Measurements from ENCODE around the gene CAPG. TPM values are rescaled to one million over a fixed set of nuclear protein-coding genes. Genes with fewer than 3 reads are reported as not detected.
"Not testable (repeated sequence)": the region's sequence is repeated elsewhere in the genome, so short reads cannot be mapped to it uniquely, and the experiment has no call there.

CAPG gene
- total and polyA plus RNA-seq, 5 experiments from 2014 or later: 5.7 to 18.6 (median 15.7) TPM

- Mint-ChIP-seq H3K4me1 (peaks cover 13 to 62% (median 46%) of the 10 kb centered on the region in 4 donors), H3K4me3 (peak overlapping the region in 4 of 10 donors; percentile 84 to 90 (median 87))
- not testable (repeated sequence) for DNase-seq, H3K27ac Mint-ChIP-seq, ATAC-seq, H3K36me3 Mint-ChIP-seq, H3K27me3 Mint-ChIP-seq, H3K9me3 Mint-ChIP-seq
- POLR2A ChIA-PET: interaction anchor here (0.5 to 1.7 kb wide), 6 partner anchors 9 to 182 kb away, joined by 3 to 8 read pairs (median 6); partner anchors contain the start of genes MAT2A and TGOLN2
Measured at GRCh38 chr2:85414421-85414759, 4.2 kb upstream of the CAPG start.

GRCh38 chr2:85413592-85414420 lies 3.6 kb upstream of the CAPG start:
- Mint-ChIP-seq H3K9me3 (no peaks in the 10 kb centered on the region), H3K4me3 (peak overlapping the region; percentile 73 to 90 (median 86)), H3K4me1 (peaks cover 13 to 63% (median 47%) of the 10 kb centered on the region in 4 donors), H3K27ac (peak overlapping the region in 5 of 10 donors; percentile 27 to 84 (median 52)), H3K27me3 (peaks cover 0 to 3% (median 0%) of the 10 kb centered on the region in 5 donors), H3K36me3 (no peaks in the 10 kb centered on the region)
- POLR2A ChIA-PET: interaction anchor here (0.5 to 1.7 kb wide), 7 partner anchors 8 to 183 kb away, joined by 3 to 8 read pairs (median 5); partner anchors contain the start of genes ELMOD3, MAT2A, RETSAT and TGOLN2
- ATAC-seq: peak; percentile 16 to 53
- DNase-seq: peak in 5 of 10 donors; percentile 29 to 53 (median 43)

- Mint-ChIP-seq H3K27ac (peak overlapping the region in 3 of 10 donors; percentile 53 to 63 (median 57)), H3K4me3 (peak overlapping the region in 5 of 10 donors; percentile 39 to 76 (median 68)), H3K9me3 (no peaks in the 10 kb centered on the region), H3K27me3 (peaks cover 0 to 3% (median 0%) of the 10 kb centered on the region in 5 donors), H3K36me3 (no peaks in the 10 kb centered on the region), H3K4me1 (peaks cover 21 to 82% (median 57%) of the 10 kb centered on the region in 4 donors)
- DNase-seq (no peak), ATAC-seq (no peak)
- POLR2A ChIA-PET: interaction anchor here (0.8 kb wide), 1 partner anchor 84 kb away, joined by 5 read pairs; the partner anchor contains the start of gene TGOLN2
Measured at GRCh38 chr2:85411405-85411748, 1.2 kb upstream of the CAPG start.

GRCh38 chr2:85410584-85411404 lies 628 bp upstream of the CAPG start:
- Mint-ChIP-seq H3K27ac (peak overlapping the region in 6 of 10 donors; percentile 40 to 80 (median 60)), H3K36me3 (no peaks in the 10 kb centered on the region), H3K27me3 (peaks cover 0 to 3% (median 0%) of the 10 kb centered on the region in 5 donors), H3K9me3 (no peaks in the 10 kb centered on the region), H3K4me1 (peaks cover 23 to 86% (median 62%) of the 10 kb centered on the region in 4 donors), H3K4me3 (peak overlapping the region; percentile 48 to 82 (median 72))
- POLR2A ChIA-PET: interaction anchor here (0.8 kb wide), 1 partner anchor 83 kb away, joined by 5 read pairs; the partner anchor contains the start of gene TGOLN2
- ATAC-seq (no peak), DNase-seq (no peak)

- Mint-ChIP-seq H3K27ac (peak overlapping the region; percentile 37 to 92 (median 81)), H3K4me3 (peak overlapping the region; percentile 40 to 82 (median 65)), H3K4me1 (peaks cover 26 to 66% (median 47%) of the 10 kb centered on the region in 4 donors), H3K27me3 (no peaks in the 10 kb centered on the region), H3K36me3 (peaks cover 0 to 13% (median 9%) of the 10 kb centered on the region in 3 donors), H3K9me3 (peaks cover 0 to 22% (median 3%) of the 10 kb centered on the region in 9 donors)
- ATAC-seq (peak; percentile 63 to 64), DNase-seq (peak in 9 of 10 donors; percentile 18 to 71 (median 37))
- POLR2A ChIA-PET: interaction anchor here (1.0 to 1.4 kb wide), 2 partner anchors 9 to 133 kb away, joined by 3 to 4 read pairs; partner anchors contain the start of gene MAT2A
Measured at GRCh38 chr2:85405201-85406059, 4.7 kb downstream of the CAPG start.

GRCh38 chr2:85401844-85402243 lies 8.3 kb downstream of the CAPG start:
- H3K9me3 Mint-ChIP-seq: peaks cover 0 to 22% (median 3%) of the 10 kb centered on the region in 9 donors

GRCh38 chr2:85401464-85401805 lies 8.7 kb downstream of the CAPG start:
- Mint-ChIP-seq H3K9me3 (peaks cover 0 to 22% (median 3%) of the 10 kb centered on the region in 9 donors), H3K36me3 (peaks cover 0 to 13% (median 9%) of the 10 kb centered on the region in 3 donors), H3K4me1 (peaks cover 10 to 26% (median 14%) of the 10 kb centered on the region in 4 donors), H3K4me3 (no peak overlapping the region), H3K27me3 (no peaks in the 10 kb centered on the region), H3K27ac (no peak overlapping the region)
- no peak for ATAC-seq
- POLR2A ChIA-PET: interaction anchor here (0.6 to 0.7 kb wide), 3 partner anchors 15 to 426 kb away, joined by 3 to 5 read pairs (median 4); no protein-coding TSS in a partner anchor
- DNase-seq: no peak

More at GRCh38 chr2:85401844-85402243, 8.3 kb downstream of the CAPG start:
- DNase-seq (no peak), ATAC-seq (no peak)
- no peak overlapping the region for H3K4me3 Mint-ChIP-seq
- POLR2A ChIA-PET: interaction anchor here (0.7 kb wide), 1 partner anchor 426 kb away, joined by 3 read pairs; no protein-coding TSS in a partner anchor
- peaks cover 0 to 13% (median 9%) of the 10 kb centered on the region in 3 donors for H3K36me3 Mint-ChIP-seq
- H3K27me3 Mint-ChIP-seq: no peaks in the 10 kb centered on the region
- H3K27ac Mint-ChIP-seq: peak overlapping the region in 2 of 10 donors; percentile 34 to 43
- H3K4me1 Mint-ChIP-seq: peaks cover 10 to 30% (median 16%) of the 10 kb centered on the region in 4 donors

GRCh38 chr2:85400541-85401463 lies 9.4 kb downstream of the CAPG start:
- Mint-ChIP-seq H3K4me1 (peaks cover 9 to 20% (median 9%) of the 10 kb centered on the region in 4 donors), H3K4me3 (no peak overlapping the region), H3K27ac (peak overlapping the region in 1 of 10 donors; percentile 84), H3K9me3 (peaks cover 0 to 22% (median 3%) of the 10 kb centered on the region in 9 donors), H3K27me3 (no peaks in the 10 kb centered on the region), H3K36me3 (peaks cover 0 to 13% (median 9%) of the 10 kb centered on the region in 3 donors)
- no peak for DNase-seq
- no peak for ATAC-seq
- POLR2A ChIA-PET: interaction anchor here (0.6 to 0.7 kb wide), 4 partner anchors 16 to 427 kb away, joined by 3 to 5 read pairs (median 4); no protein-coding TSS in a partner anchor

GRCh38 chr2:85400023-85400422 lies 10.1 kb downstream of the CAPG start:
- peaks cover 0 to 13% (median 9%) of the 10 kb centered on the region in 3 donors for H3K36me3 Mint-ChIP-seq
- H3K27ac Mint-ChIP-seq: no peak overlapping the region
- H3K9me3 Mint-ChIP-seq: peaks cover 0 to 21% (median 3%) of the 10 kb centered on the region in 9 donors
- POLR2A ChIA-PET: interaction anchor here (0.6 to 0.7 kb wide), 2 partner anchors 79 to 567 kb away, joined by 3 to 4 read pairs; no protein-coding TSS in a partner anchor
- ATAC-seq (no peak), DNase-seq (no peak)
- peak overlapping the region in 1 of 10 donors; percentile 2 for H3K4me3 Mint-ChIP-seq
- H3K4me1 Mint-ChIP-seq: peaks cover 2 to 12% (median 2%) of the 10 kb centered on the region in 4 donors
- H3K27me3 Mint-ChIP-seq: no peaks in the 10 kb centered on the region

GRCh38 chr2:85399183-85399455 lies 11.0 kb downstream of the CAPG start:
- no peaks in the 10 kb centered on the region for H3K27me3 Mint-ChIP-seq
- H3K36me3 Mint-ChIP-seq: peaks cover 0 to 13% (median 8%) of the 10 kb centered on the region in 3 donors
- ATAC-seq (no peak), DNase-seq (no peak)
- peaks cover 0 to 8% (median under 1%) of the 10 kb centered on the region in 4 donors for H3K4me1 Mint-ChIP-seq
- H3K4me3 Mint-ChIP-seq: no peak overlapping the region
- H3K27ac Mint-ChIP-seq: peak overlapping the region in 3 of 10 donors; percentile 51 to 63 (median 53)
- POLR2A ChIA-PET: no interaction called here
- H3K9me3 Mint-ChIP-seq: peaks cover 0 to 16% (median 3%) of the 10 kb centered on the region in 9 donors

All from naive thymus-derived CD8-positive, alpha-beta T cell (primary cell).